GM12891 (cell line): ENCODE data around the gene TULP4.

Source experiments
- DNase-seq: peaks from one replicate; pipeline ENCODE4 v3.0.0; 2011; ENCODE audit warnings: low spot score; ENCODE audit not compliant: insufficient read length
- FAIRE-seq: peaks from 2 replicates; lab custom pipeline; 2011; peaks lifted over from hg19 to GRCh38; lab: Jason Lieb, UNC
- PAX5 ChIP-seq: IDR thresholded peaks from 2 replicates; pipeline ENCODE4 v1.6.1; 2011; ENCODE audit warnings: low read length, moderate library complexity, mild to moderate bottlenecking; ENCODE audit not compliant: insufficient read depth, severe bottlenecking
- POLR2A ChIP-seq: IDR thresholded peaks from 2 replicates; pipeline ENCODE4 v1.6.1; 2011; ENCODE audit warnings: low read depth, low read length, control low read depth
- POLR2AphosphoS5 ChIP-seq: IDR thresholded peaks from 2 replicates; pipeline ENCODE4 v1.6.1; 2011; ENCODE audit warnings: low read depth, low read length, control low read depth
- POU2F2 ChIP-seq: IDR thresholded peaks from 2 replicates; pipeline ENCODE4 v1.6.1; 2011; ENCODE audit warnings: low read depth, mild to moderate bottlenecking, control low read depth, low read length, moderate library complexity
- SPI1 ChIP-seq: IDR thresholded peaks from 2 replicates; pipeline ENCODE4 v1.6.1; 2011; ENCODE audit warnings: low read depth, low read length, control low read depth
- TAF1 ChIP-seq: IDR thresholded peaks from 2 replicates; pipeline ENCODE4 v1.6.1; 2011; ENCODE audit warnings: low read depth, low read length, control low read depth

TULP4 gene

DNA sequence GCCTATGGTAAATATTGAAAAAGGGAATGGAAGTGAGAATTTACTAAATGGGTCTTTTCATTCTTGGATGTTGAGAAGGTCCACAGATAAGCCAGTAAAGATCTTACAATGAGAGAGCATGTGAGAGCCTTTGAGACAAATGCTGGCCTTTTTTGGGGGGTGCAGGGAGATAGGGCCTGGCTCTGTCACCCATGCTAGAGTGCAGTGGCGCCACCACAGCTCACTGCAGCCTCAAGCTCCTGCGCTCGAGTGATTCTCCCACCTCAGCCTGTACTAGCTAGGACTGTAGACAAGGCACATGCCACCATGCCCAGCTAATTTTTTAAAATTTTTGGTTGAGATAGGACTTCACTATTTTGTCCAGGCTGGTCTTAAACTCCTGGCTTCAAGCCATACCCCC lies 184.4 kb downstream of the TULP4 start:
- TF ChIP-seq TAF1 (no peak), POLR2AphosphoS5 (no peak), POU2F2 (no peak), PAX5 (no peak), POLR2A (no peak), SPI1 (no peak)
- DNase-seq (no peak), FAIRE-seq (no peak)

DNA sequence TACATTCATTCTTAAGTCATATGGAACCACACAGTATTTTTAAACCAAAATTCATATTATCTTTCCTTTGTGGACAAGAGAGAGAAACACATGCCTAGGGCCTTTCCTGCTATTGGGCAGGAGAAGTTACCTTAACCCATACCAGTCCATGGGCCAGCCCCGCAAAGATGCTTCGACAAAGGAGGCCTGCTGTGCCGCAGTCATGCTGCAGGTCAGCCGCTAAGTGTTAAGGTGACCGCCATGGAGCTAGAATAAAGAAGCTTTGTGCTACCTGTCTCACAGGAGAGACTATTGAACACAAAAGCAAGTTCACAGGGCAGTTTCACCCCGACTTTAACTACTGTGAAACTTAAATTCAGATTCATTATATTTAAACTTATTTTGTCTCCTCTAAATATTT lies 185.4 kb downstream of the TULP4 start:
- FAIRE-seq (no peak), DNase-seq (no peak)
- no peak for TF ChIP-seq POLR2AphosphoS5
- no peak for TF ChIP-seq POLR2A
- no peak for TF ChIP-seq SPI1
- no peak for TF ChIP-seq PAX5
- TF ChIP-seq POU2F2, result no peak
- TF ChIP-seq TAF1, result no peak

DNA sequence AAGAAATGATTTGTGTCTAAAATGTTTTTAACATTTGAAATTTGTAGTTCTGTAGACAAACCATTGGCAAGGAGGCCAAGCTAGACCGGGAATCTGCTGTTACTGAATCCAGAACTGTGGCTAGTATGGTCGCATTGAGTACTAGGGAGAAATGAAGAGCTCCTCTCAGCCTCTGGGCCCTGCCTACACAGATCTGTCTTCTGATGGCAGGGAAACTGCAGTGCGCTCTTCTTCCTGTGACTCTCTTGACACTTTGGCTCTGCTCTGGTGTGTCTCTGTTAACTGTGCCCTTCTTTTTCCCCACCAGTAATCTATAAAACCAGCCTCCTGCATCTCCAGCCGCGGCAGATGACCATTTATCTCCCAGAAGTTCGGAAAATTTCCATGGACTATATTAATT lies 186.1 kb downstream of the TULP4 start:
- no peak for FAIRE-seq
- DNase-seq, result no peak
- TF ChIP-seq POLR2AphosphoS5 (no peak), SPI1 (no peak), PAX5 (no peak), POLR2A (no peak), POU2F2 (no peak), TAF1 (no peak)

DNA sequence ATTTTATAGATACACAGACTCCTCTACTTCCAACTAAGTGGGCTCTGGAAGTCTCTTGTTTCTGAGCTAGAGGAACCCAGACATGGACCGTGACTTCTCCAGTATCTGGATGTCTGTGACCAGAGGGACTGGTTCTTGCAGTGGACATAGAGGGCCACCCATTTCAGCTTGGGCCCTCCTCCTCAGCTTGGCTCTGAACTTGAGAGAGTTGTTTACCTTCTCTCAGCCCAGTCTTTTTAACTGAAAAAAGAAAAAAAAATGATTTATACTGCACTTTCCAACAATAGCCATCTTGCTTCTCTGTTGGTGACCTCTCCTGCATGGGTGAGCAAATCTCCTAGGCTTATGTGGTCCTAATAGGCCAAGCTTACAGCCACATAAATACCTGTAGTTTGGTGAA lies 187.3 kb downstream of the TULP4 start:
- DNase-seq, result no peak
- TF ChIP-seq POLR2A, result no peak
- TF ChIP-seq POU2F2, result no peak
- TF ChIP-seq SPI1, result no peak
- TF ChIP-seq TAF1, result no peak
- TF ChIP-seq PAX5, result no peak
- no peak for TF ChIP-seq POLR2AphosphoS5
- FAIRE-seq, result no peak

DNA sequence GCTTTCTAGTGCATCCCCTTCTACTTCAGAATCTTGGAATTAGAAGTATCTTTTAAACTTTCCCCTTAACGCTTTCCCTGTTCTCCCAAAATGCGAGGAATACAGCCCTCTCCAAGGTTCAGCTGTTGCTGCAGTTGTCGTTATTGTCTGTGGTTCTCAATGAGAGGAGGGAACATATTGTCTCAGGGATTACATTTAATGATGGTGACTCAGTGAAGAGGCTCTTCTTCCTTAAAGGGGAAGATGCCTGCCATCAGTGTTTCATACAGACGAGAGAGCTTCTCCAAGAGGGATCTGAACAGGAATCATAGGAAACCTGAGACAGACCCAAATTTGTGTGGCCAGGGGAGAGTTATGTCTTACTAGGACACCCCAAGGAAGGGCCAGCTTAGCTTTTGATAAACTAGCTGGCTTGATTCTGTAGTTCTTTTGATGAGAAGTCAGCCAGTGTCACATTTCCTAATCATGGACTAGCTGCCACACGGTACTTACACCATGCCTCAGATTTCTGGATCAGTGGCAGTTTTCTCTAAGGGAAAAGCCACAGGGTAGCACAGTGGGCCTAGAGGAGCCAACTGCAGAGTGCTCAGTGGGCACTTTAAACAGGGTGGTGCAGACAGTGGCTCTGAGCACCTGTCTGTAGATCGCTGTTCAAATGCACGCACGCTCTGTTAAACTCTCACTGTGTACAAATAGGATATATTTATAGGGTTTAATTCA lies 187.9 kb downstream of the TULP4 start:
- TF ChIP-seq POLR2AphosphoS5 (no peak), PAX5 (no peak), SPI1 (no peak), POU2F2 (no peak), TAF1 (no peak), POLR2A (no peak)
- FAIRE-seq, result no peak
- DNase-seq, result no peak

DNA sequence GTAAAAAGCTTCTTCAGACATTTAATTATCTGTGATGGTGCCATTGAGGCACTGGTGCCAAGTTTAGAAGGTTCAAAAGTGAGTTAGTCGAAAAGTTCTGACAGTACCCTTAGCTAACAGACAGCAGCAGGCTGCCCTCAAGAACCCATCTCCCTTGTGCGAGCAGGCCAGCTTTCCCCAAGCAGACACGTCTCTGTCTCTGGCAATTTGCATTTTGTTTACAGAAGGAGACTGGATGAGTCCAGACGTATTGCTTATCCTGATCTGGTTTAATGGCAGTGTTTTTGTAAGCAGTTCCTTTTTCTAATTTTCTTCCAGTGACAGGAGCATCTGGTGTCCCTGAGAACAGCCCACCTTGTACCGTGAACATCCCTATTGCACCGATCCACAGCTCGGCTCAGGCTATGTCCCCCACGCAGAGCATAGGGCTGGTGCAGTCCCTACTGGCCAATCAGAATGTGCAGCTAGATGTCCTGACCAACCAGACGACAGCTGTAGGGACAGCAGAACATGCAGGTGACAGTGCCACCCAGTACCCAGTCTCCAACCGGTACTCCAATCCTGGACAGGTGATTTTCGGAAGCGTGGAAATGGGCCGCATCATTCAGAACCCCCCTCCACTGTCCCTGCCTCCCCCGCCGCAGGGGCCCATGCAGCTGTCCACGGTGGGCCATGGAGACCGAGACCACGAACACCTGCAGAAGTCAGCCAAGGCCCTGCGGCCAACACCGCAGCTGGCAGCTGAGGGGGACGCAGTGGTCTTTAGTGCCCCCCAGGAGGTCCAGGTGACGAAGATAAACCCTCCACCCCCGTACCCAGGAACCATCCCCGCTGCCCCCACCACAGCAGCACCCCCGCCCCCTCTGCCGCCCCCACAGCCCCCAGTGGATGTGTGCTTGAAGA lies 189.3 kb downstream of the TULP4 start:
- no peak for FAIRE-seq
- TF ChIP-seq TAF1 (no peak), SPI1 (no peak), POLR2A (no peak), POU2F2 (no peak), PAX5 (no peak), POLR2AphosphoS5 (no peak)
- DNase-seq, result no peak

DNA sequence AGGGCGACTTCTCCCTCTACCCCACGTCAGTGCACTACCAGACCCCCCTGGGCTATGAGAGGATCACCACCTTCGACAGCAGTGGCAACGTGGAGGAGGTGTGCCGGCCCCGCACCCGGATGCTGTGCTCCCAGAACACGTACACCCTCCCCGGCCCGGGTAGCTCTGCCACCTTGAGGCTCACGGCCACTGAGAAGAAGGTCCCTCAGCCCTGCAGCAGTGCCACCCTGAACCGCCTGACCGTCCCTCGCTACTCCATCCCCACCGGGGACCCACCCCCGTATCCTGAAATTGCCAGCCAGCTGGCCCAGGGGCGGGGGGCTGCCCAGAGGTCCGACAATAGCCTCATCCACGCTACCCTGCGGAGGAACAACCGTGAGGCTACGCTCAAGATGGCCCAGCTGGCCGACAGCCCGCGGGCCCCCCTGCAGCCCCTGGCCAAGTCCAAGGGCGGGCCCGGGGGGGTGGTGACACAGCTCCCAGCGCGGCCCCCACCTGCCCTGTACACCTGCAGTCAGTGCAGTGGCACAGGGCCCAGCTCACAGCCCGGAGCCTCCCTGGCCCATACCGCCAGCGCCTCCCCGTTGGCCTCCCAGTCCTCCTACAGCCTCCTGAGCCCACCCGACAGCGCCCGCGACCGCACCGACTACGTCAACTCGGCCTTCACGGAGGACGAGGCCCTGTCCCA lies 190.1 kb downstream of the TULP4 start:
- no peak for DNase-seq
- TF ChIP-seq SPI1 (no peak), POU2F2 (no peak), PAX5 (no peak), POLR2A (no peak), TAF1 (no peak)
- FAIRE-seq, result no peak

DNA sequence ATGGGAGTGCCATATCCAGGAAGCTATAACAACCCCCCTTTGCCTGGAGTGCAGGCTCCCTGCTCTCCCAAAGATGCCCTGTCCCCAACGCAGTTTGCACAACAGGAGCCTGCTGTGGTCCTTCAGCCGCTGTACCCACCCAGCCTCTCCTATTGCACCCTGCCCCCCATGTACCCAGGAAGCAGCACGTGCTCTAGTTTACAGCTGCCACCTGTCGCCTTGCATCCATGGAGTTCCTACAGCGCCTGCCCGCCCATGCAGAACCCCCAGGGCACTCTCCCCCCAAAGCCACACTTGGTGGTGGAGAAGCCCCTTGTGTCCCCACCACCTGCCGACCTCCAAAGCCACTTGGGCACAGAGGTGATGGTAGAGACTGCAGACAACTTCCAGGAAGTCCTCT lies 191.0 kb downstream of the TULP4 start:
- TF ChIP-seq POLR2A, result no peak
- no peak for TF ChIP-seq SPI1
- TF ChIP-seq POLR2AphosphoS5, result no peak
- no peak for TF ChIP-seq POU2F2
- no peak for TF ChIP-seq PAX5
- DNase-seq (no peak), FAIRE-seq (no peak)

DNA sequence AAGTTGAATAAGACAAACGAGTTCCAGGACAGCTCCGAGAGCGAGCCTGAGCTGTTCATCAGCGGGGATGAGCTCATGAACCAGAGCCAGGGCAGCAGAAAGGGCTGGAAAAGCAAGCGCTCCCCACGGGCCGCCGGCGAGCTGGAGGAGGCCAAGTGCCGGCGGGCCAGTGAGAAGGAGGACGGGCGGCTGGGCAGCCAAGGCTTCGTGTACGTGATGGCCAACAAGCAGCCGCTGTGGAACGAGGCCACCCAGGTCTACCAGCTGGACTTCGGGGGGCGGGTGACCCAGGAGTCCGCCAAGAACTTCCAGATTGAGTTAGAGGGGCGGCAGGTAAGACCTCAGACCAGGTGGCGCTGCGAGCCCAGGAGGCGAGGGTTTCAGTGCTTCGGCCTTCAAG lies 191.6 kb downstream of the TULP4 start:
- TF ChIP-seq TAF1 (no peak), POLR2AphosphoS5 (no peak), SPI1 (no peak), POLR2A (no peak), POU2F2 (no peak), PAX5 (no peak)
- no peak for FAIRE-seq

More for the DNA sequence above, 191.6 kb downstream of the TULP4 start:
- no peak for DNase-seq
